Measurements from ENCODE around the gene RRAGD.
"Not testable (repeated sequence)": the region's sequence is repeated elsewhere in the genome, so short reads cannot be mapped to it uniquely, and the experiment has no call there.

RRAGD gene

GRCh38 chr6:89410788-89411144, 1.3 kb downstream of the RRAGD start:
- peak; percentile 31 to 55 for DNase-seq

- DNase-seq = peak in 1 of 2 experiments; percentile 55
Observed at GRCh38 chr6:89410231-89410761, 1.8 kb downstream of the RRAGD start.

- DNase-seq = no peak
Observed at GRCh38 chr6:89409461-89410035, 2.5 kb downstream of the RRAGD start.

- no peak for DNase-seq
Observed at GRCh38 chr6:89406141-89406540, 5.9 kb downstream of the RRAGD start.

GRCh38 chr6:89404512-89404911, 7.6 kb downstream of the RRAGD start:
- DNase-seq = no peak

GRCh38 chr6:89402776-89403175, 9.3 kb downstream of the RRAGD start:
- DNase-seq = no peak

GRCh38 chr6:89400912-89401399, 11.1 kb downstream of the RRAGD start:
- peak in 1 of 2 experiments; percentile 11 for DNase-seq

GRCh38 chr6:89400050-89400449, 12.0 kb downstream of the RRAGD start:
- no peak for DNase-seq

- DNase-seq = no peak
Observed at GRCh38 chr6:89398762-89399525, 13.1 kb downstream of the RRAGD start.

GRCh38 chr6:89397884-89398283, 14.2 kb downstream of the RRAGD start:
- not testable (repeated sequence) for DNase-seq

- no peak for DNase-seq
Observed at GRCh38 chr6:89393659-89394058, 18.4 kb downstream of the RRAGD start.

- no peak for DNase-seq
Observed at GRCh38 chr6:89392823-89393222, 19.2 kb downstream of the RRAGD start.

GRCh38 chr6:89388846-89389245, 23.2 kb downstream of the RRAGD start:
- DNase-seq = no peak

GRCh38 chr6:89387516-89388201, 24.4 kb downstream of the RRAGD start:
- DNase-seq = no peak

GRCh38 chr6:89386917-89387491, 25.1 kb downstream of the RRAGD start:
- DNase-seq = no peak

GRCh38 chr6:89385846-89386245, 26.2 kb downstream of the RRAGD start:
- DNase-seq = no peak

GRCh38 chr6:89385156-89385667, 26.9 kb downstream of the RRAGD start:
- no peak for DNase-seq

- no peak for DNase-seq
Observed at GRCh38 chr6:89381031-89381430, 31.0 kb downstream of the RRAGD start.

GRCh38 chr6:89379281-89379680, 32.8 kb downstream of the RRAGD start:
- DNase-seq = peak; percentile 65 to 85

- no peak for DNase-seq
Observed at GRCh38 chr6:89378628-89379027, 33.4 kb downstream of the RRAGD start.

- DNase-seq = peak; percentile 89
Observed at GRCh38 chr6:89375427-89376267, 36.4 kb downstream of the RRAGD start.

GRCh38 chr6:89372506-89372901, 39.6 kb downstream of the RRAGD start:
- DNase-seq = no peak

Measured in Kasumi-1 (cell line).